K562 (cell line): Measurements from ENCODE around the gene HRG. TPM values are rescaled to one million over a fixed set of nuclear protein-coding genes. Genes with fewer than 3 reads are reported as not detected.

ENCODE experiments used
- ARHGAP35 ChIP-seq: fragments of 450-650 bp; IDR thresholded peaks from 2 replicates; pipeline ENCODE4 v1.6.1; 2018; ENCODE audit not compliant: partially characterized antibody
- BRD9 ChIP-seq: fragments of 450-650 bp; IDR thresholded peaks from 2 replicates; pipeline ENCODE4 v1.6.1; 2018; ENCODE audit warnings: low read depth; ENCODE audit not compliant: partially characterized antibody
- CBFA2T2 ChIP-seq: fragments of 450-650 bp; conservative IDR thresholded peaks from 2 replicates; pipeline ENCODE4 v1.6.1; 2017; ENCODE audit warnings: mild to moderate bottlenecking
- CC2D1A ChIP-seq: fragments of 450-650 bp; IDR thresholded peaks from 2 replicates; pipeline ENCODE4 v1.6.1; 2017; ENCODE audit warnings: mild to moderate bottlenecking
- CEBPB ChIP-seq: fragments of 450-650 bp; IDR thresholded peaks from 2 replicates; pipeline ENCODE4 v1.6.1; 2016; ENCODE audit warnings: missing genetic modification characterization, missing compliant biosample characterization
- CREB3L1 ChIP-seq: fragments of 450-650 bp; IDR thresholded peaks from 2 replicates; pipeline ENCODE4 v1.6.1; 2014; ENCODE audit warnings: low read depth, mild to moderate bottlenecking, moderate library complexity, borderline replicate concordance
- DPF2 ChIP-seq: fragments of 450-650 bp; IDR thresholded peaks from 2 replicates; pipeline ENCODE4 v1.6.1; 2016
- EGR1 ChIP-seq: fragments of 450-650 bp; conservative IDR thresholded peaks from 2 replicates; pipeline ENCODE4 v1.6.1; 2017; ENCODE audit warnings: mild to moderate bottlenecking
- EHMT2 ChIP-seq: fragments of 450-650 bp; IDR thresholded peaks from 2 replicates; pipeline ENCODE4 v1.6.1; 2018; ENCODE audit warnings: antibody characterized with exemption
- ELF4 ChIP-seq: fragments of 450-650 bp; formaldehyde crosslinking; IDR thresholded peaks from 2 replicates; pipeline ENCODE4 v1.4.0; 2022; ENCODE audit warnings: missing genetic modification characterization
- HDAC8 ChIP-seq: fragments of 450-650 bp; IDR thresholded peaks from 2 replicates; pipeline ENCODE4 v1.6.1; 2016; ENCODE audit warnings: mild to moderate bottlenecking, missing genetic modification characterization, moderate library complexity, missing compliant biosample characterization
- HEY1 ChIP-seq: fragments of 250-450 bp; sonication (Bioruptor Pico); IDR thresholded peaks from 2 replicates; pipeline ENCODE4 v1.5.0; 2020; ENCODE audit warnings: mild to moderate bottlenecking, moderate library complexity, borderline replicate concordance
- KLF6 ChIP-seq: fragments of 250-450 bp; sonication (Bioruptor Pico); IDR thresholded peaks from 2 replicates; pipeline ENCODE4 v1.4.0; 2020; ENCODE audit warnings: mild to moderate bottlenecking, moderate library complexity, borderline replicate concordance
- NCOA2 ChIP-seq, 2 experiments: fragments of 450-650 bp; IDR thresholded peaks; 2 replicates each; pipeline ENCODE4 v1.6.1; 2018; ENCODE audit warnings: mild to moderate bottlenecking in 2 of 2, moderate library complexity in 1 of 2; ENCODE audit not compliant: partially characterized antibody in 2 of 2
- NFE2 ChIP-seq: IDR thresholded peaks from 2 replicates; pipeline ENCODE4 v1.6.1; 2014; ENCODE audit warnings: antibody characterized with exemption, low read depth
- PPARD ChIP-seq: fragments of 250-450 bp; sonication (Bioruptor Pico); IDR thresholded peaks from 2 replicates; pipeline ENCODE4 v1.8.0; 2022; ENCODE audit warnings: inconsistent platforms, mild to moderate bottlenecking, moderate library complexity
- RCOR1 ChIP-seq, 2 experiments: IDR thresholded peaks; 2 replicates each; pipeline ENCODE4 v1.6.1; 2012; ENCODE audit warnings: low read depth in 2 of 2, low read length in 2 of 2, borderline replicate concordance in 1 of 2, improper control_type of control experiment in 1 of 2
- SIX5 ChIP-seq, 2 experiments: IDR thresholded peaks; 2 replicates each; pipeline ENCODE4 v1.6.1; 2011; ENCODE audit warnings: low read length in 2 of 2, borderline replicate concordance in 1 of 2, low read depth in 1 of 2, mild to moderate bottlenecking in 1 of 2, moderate library complexity in 1 of 2; ENCODE audit not compliant: insufficient read depth in 1 of 2
- THAP7 ChIP-seq: fragments of 250-450 bp; sonication (Bioruptor Pico); IDR thresholded peaks from 2 replicates; pipeline ENCODE4 v1.5.0; 2021
- TRIM24 ChIP-seq, 2 experiments: fragments of 450-650 bp; IDR thresholded peaks; 2 replicates each; pipeline ENCODE4 v1.6.1; 2016
- ZKSCAN8 ChIP-seq: fragments of 200-800 bp; sonication (Bioruptor generic); IDR thresholded peaks from 2 replicates; pipeline ENCODE4 v1.6.1; 2016; ENCODE audit warnings: missing genetic modification characterization, missing compliant biosample characterization
- ZNF707 ChIP-seq: fragments of 250-450 bp; sonication (Bioruptor Pico); conservative IDR thresholded peaks from 2 replicates; pipeline ENCODE4 v1.8.0; 2022; ENCODE audit warnings: inconsistent platforms, mild to moderate bottlenecking, moderate library complexity
- ZNF766 ChIP-seq: fragments of 200-800 bp; sonication (Bioruptor generic); conservative IDR thresholded peaks from 2 replicates; pipeline ENCODE4 v1.6.1; 2016; ENCODE audit warnings: missing genetic modification characterization, missing compliant biosample characterization
- polyA plus RNA-seq, 8 experiments: library from polyadenylated mRNA; depleted of rRNA in 4 of 8; stranded (reverse) in 5 of 8; unstranded in 3 of 8; fragments of >200 nt; fragmentation: Nextera tagmentation in 2 of 8; fragmentation: Illumina TruSeq in 1 of 8; extraction: Ambion mirVana in 2 of 8; extraction: Trizol in 1 of 8; gene quantifications; 2 replicates each; pipeline versions ENCODE4 v1.2.1 to v1.2.3, GENCODE V29; 2011 to 2014; ENCODE audit warnings: inconsistent platforms in 1 of 8, missing spikeins in 1 of 8
- total RNA-seq, 7 experiments: library from RNA; depleted of rRNA in 6 of 7; stranded (reverse); fragments of >200 nt in 6 of 7; fragmentation: Illumina TruSeq in 2 of 7; extraction: Trizol in 2 of 7; gene quantifications; 2 replicates each; pipeline versions ENCODE4 v1.2.1 to v1.2.3, GENCODE V29; 2011 to 2021; ENCODE audit warnings: low replicate concordance in 1 of 7
- TF ChIP-seq, protein P1 (sequence below): fragments of 450-650 bp; IDR thresholded peaks from 2 replicates; pipeline ENCODE4 v1.7.1; 2018; ENCODE audit warnings: mild to moderate bottlenecking, low read depth; ENCODE audit not compliant: partially characterized antibody
- TF ChIP-seq, protein P2 (sequence below): fragments of 450-650 bp; IDR thresholded peaks from 2 replicates; pipeline ENCODE4 v1.6.1; 2016; ENCODE audit warnings: low read depth, mild to moderate bottlenecking, moderate library complexity

The HRG gene
- total and polyA plus RNA-seq, 9 of the 15 experiments (the other 6 are each of a cell fraction or from before 2014, with no cell fraction given) = not detected

- TF ChIP-seq CREB3L1 (0 out of 2 replicates have a peak, but pooled peaks have one; percentile 32), NFE2 (peak; percentile 78), ARHGAP35 (no peak), EGR1 (peak; percentile 30), PPARD (CRISPR knock-in tag) (no peak), ZKSCAN8 (CRISPR knock-in tag) (no peak), ZNF707 (CRISPR knock-in tag) (no peak), THAP7 (CRISPR knock-in tag) (no peak), HEY1 (CRISPR knock-in tag) (no peak), CC2D1A (no peak), DPF2 (0 out of 2 replicates have a peak, but pooled peaks have one; percentile 18), NCOA2 (IDR thresholded peaks at IDR 0.05; ENCODE audit: partially characterized antibody in 2 of 2) (no peak), ZNF766 (peak; percentile 99), CEBPB (tag) (no peak), ELF4 (CRISPR knock-in tag) (no peak), CBFA2T2 (no peak), HDAC8 (tag) (no peak), EHMT2 (peak; percentile 49; the same call in 1 of the 2 replicates), BRD9 (no peak), SIX5 (IDR thresholded peaks at IDR 0.05; ENCODE audit: borderline replicate concordance in 1 of 2, insufficient read depth in 1 of 2, low read depth in 1 of 2, low read length in 2 of 2) (no peak), RCOR1 (IDR thresholded peaks at IDR 0.05; ENCODE audit: borderline replicate concordance in 1 of 2, low read depth in 2 of 2, low read length in 2 of 2) (peak in 1 of 2 experiments; percentile 71; a peak in 2 of 4 replicates), TRIM24 (IDR thresholded peaks at IDR 0.05) (peak in 1 of 2 experiments; percentile 44; a peak in 1 of 4 replicates), KLF6 (CRISPR knock-in tag) (no peak)
- TF ChIP-seq, protein P1, sequence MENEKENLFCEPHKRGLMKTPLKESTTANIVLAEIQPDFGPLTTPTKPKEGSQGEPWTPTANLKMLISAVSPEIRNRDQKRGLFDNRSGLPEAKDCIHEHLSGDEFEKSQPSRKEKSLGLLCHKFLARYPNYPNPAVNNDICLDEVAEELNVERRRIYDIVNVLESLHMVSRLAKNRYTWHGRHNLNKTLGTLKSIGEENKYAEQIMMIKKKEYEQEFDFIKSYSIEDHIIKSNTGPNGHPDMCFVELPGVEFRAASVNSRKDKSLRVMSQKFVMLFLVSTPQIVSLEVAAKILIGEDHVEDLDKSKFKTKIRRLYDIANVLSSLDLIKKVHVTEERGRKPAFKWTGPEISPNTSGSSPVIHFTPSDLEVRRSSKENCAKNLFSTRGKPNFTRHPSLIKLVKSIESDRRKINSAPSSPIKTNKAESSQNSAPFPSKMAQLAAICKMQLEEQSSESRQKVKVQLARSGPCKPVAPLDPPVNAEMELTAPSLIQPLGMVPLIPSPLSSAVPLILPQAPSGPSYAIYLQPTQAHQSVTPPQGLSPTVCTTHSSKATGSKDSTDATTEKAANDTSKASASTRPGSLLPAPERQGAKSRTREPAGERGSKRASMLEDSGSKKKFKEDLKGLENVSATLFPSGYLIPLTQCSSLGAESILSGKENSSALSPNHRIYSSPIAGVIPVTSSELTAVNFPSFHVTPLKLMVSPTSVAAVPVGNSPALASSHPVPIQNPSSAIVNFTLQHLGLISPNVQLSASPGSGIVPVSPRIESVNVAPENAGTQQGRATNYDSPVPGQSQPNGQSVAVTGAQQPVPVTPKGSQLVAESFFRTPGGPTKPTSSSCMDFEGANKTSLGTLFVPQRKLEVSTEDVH = no peak
- TF ChIP-seq, protein P2, sequence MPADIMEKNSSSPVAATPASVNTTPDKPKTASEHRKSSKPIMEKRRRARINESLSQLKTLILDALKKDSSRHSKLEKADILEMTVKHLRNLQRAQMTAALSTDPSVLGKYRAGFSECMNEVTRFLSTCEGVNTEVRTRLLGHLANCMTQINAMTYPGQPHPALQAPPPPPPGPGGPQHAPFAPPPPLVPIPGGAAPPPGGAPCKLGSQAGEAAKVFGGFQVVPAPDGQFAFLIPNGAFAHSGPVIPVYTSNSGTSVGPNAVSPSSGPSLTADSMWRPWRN = peak; percentile 56; the same call in 1 of the 2 replicates
These were observed 17.0 kb downstream of the HRG start (continued) for GRCh38 chr3:186682812-186683211.
